ENCODE data around the gene SLC15A1.

GRCh38 chr13:98776644-98777043 is 24.2 kb upstream of the SLC15A1 start:
- TF ChIP-seq CTCF (IDR thresholded peaks at IDR 0.05 in 8 of 11, conservative IDR thresholded peaks at IDR 0.05 in 3 of 11) = no peak
- TF ChIP-seq POLR2A (IDR thresholded peaks at IDR 0.05) = no peak
- no peak for TF ChIP-seq POLR2AphosphoS5 (IDR thresholded peaks at IDR 0.05)
